ENCODE measurements around the gene ALG12. TPM values are rescaled to one million over a fixed set of nuclear protein-coding genes. Genes with fewer than 3 reads are reported as not detected.

The ALG12 gene
- polyA plus RNA-seq, 1 donor from 2014 or later, result 14.3 TPM

- Histone ChIP-seq H3K9me2 (ENCODE audit: insufficient read depth, low read length) (no peaks in the 10 kb centered on the region), H3F3A (ENCODE audit: insufficient read depth, low read length, poor library complexity, severe bottlenecking) (no peaks in the 10 kb centered on the region), H3K4me2 (ENCODE audit: low read length) (no peak overlapping the region), H4K20me1 (ENCODE audit: insufficient read depth) (no peaks in the 10 kb centered on the region), H3K27ac (ENCODE audit: low read length) (no peak overlapping the region), H3K36me3 (ENCODE audit: insufficient read depth, low read length) (no peaks in the 10 kb centered on the region), H3K9me3 (ENCODE audit: low read length) (no peaks in the 10 kb centered on the region), H2AFZ (ENCODE audit: low read depth, low read length) (no peak overlapping the region), H3K27me3 (ENCODE audit: insufficient read depth, low read depth, low read length) (no peaks in the 10 kb centered on the region), H3K9ac (ENCODE audit: low read length) (no peak overlapping the region), H3K79me2 (replicated peaks; ENCODE audit: insufficient read depth, low read length) (no peaks in the 10 kb centered on the region), H3K4me3 (ENCODE audit: low read length) (no peak overlapping the region)
- no peak for TF ChIP-seq SMC3 (conservative IDR thresholded peaks at IDR 0.05; ENCODE audit: poor library complexity)
- TF ChIP-seq REST (IDR thresholded peaks at IDR 0.05; ENCODE audit: borderline replicate concordance), result no peak
- no peak for TF ChIP-seq TAF1 (IDR thresholded peaks at IDR 0.05; ENCODE audit: low read depth)
- no peak for TF ChIP-seq EP300 (conservative IDR thresholded peaks at IDR 0.05; ENCODE audit: poor library complexity, severe bottlenecking)
- TF ChIP-seq POLR2AphosphoS5 (IDR thresholded peaks at IDR 0.05), result no peak
- no peak for TF ChIP-seq MXI1 (conservative IDR thresholded peaks at IDR 0.05; ENCODE audit: poor library complexity, severe bottlenecking)
- TF ChIP-seq EZH2 (IDR thresholded peaks at IDR 0.05; ENCODE audit: borderline replicate concordance, insufficient read depth, low read length, poor library complexity, severe bottlenecking), result no peak
- TF ChIP-seq CTCF (IDR thresholded peaks at IDR 0.05; ENCODE audit: poor library complexity, severe bottlenecking), result no peak
- TF ChIP-seq RAD21 (conservative IDR thresholded peaks at IDR 0.05), result no peak
Measured at GRCh38 chr22:49956418-49956770, 38.2 kb upstream of the ALG12 start.

- H3K9me3 ChIP-seq (ENCODE audit: low read length), result no peaks in the 10 kb centered on the region
- no peak overlapping the region for H3K27ac ChIP-seq (ENCODE audit: low read length)
- no peak overlapping the region for H3K4me2 ChIP-seq (ENCODE audit: low read length)
- H3K36me3 ChIP-seq (ENCODE audit: insufficient read depth, low read length), result no peaks in the 10 kb centered on the region
- H3K9ac ChIP-seq (ENCODE audit: low read length), result no peak overlapping the region
- no peak overlapping the region for H2AFZ ChIP-seq (ENCODE audit: low read depth, low read length)
- H3K4me3 ChIP-seq (ENCODE audit: low read length), result no peak overlapping the region
- H3K79me2 ChIP-seq (replicated peaks; ENCODE audit: insufficient read depth, low read length), result no peaks in the 10 kb centered on the region
- H3K9me2 ChIP-seq (ENCODE audit: insufficient read depth, low read length), result no peaks in the 10 kb centered on the region
- no peaks in the 10 kb centered on the region for H4K20me1 ChIP-seq (ENCODE audit: insufficient read depth)
- H3F3A ChIP-seq (ENCODE audit: insufficient read depth, low read length, poor library complexity, severe bottlenecking), result no peaks in the 10 kb centered on the region
- no peaks in the 10 kb centered on the region for H3K27me3 ChIP-seq (ENCODE audit: insufficient read depth, low read depth, low read length)
- TF ChIP-seq EZH2 (IDR thresholded peaks at IDR 0.05; ENCODE audit: borderline replicate concordance, insufficient read depth, low read length, poor library complexity, severe bottlenecking), result no peak
- TF ChIP-seq EP300 (conservative IDR thresholded peaks at IDR 0.05; ENCODE audit: poor library complexity, severe bottlenecking), result no peak
- TF ChIP-seq TAF1 (IDR thresholded peaks at IDR 0.05; ENCODE audit: low read depth), result no peak
- no peak for TF ChIP-seq CTCF (IDR thresholded peaks at IDR 0.05; ENCODE audit: poor library complexity, severe bottlenecking)
- no peak for TF ChIP-seq POLR2AphosphoS5 (IDR thresholded peaks at IDR 0.05)
- no peak for TF ChIP-seq RAD21 (conservative IDR thresholded peaks at IDR 0.05)
- TF ChIP-seq MXI1 (conservative IDR thresholded peaks at IDR 0.05; ENCODE audit: poor library complexity, severe bottlenecking), result no peak
- TF ChIP-seq REST (IDR thresholded peaks at IDR 0.05; ENCODE audit: borderline replicate concordance), result no peak
Measured at GRCh38 chr22:49955581-49956417, 37.6 kb upstream of the ALG12 start.

All from neural cell (in vitro differentiated cells).